OCI-LY3 (cell line): ENCODE results near the gene RHBG.
A peak's percentile ranks its signal among the peaks of the same experiment; 100 is the strongest.

ENCODE experiments used
- H2AFZ ChIP-seq: fragments of 200-600, 300-600 bp; shearing (Covaris generic); 2 replicates; pipeline ENCODE4 v1.6.0; 2014; ENCODE audit warnings: antibody characterized with exemption, low read depth, low read length
- H3K27ac ChIP-seq: fragments of 200-600, 300-600 bp; sonication (generic); 2 replicates; pipeline ENCODE4 v1.5.1; 2014; ENCODE audit warnings: mild to moderate bottlenecking, low read length, moderate library complexity, mixed read lengths
- H3K27me3 ChIP-seq: fragments of 200-600, 300-600 bp; sonication (generic); 2 replicates; pipeline ENCODE4 v1.6.1; 2014; ENCODE audit warnings: low read depth, low read length, mixed read lengths
- H3K36me3 ChIP-seq: fragments of 200-600, 300-600 bp; sonication (generic); replicated peaks from 2 replicates; pipeline ENCODE3; 2014; ENCODE audit warnings: low read depth, low read length, mixed read lengths
- H3K4me1 ChIP-seq: fragments of 300-600, 200-600 bp; sonication (generic); 2 replicates; pipeline ENCODE4 v1.6.1; 2014; ENCODE audit warnings: low read length, mixed read lengths
- H3K4me2 ChIP-seq: fragments of 200-600, 300-600 bp; sonication (generic); 2 replicates; pipeline ENCODE4 v1.6.1; 2014; ENCODE audit warnings: low read length, mixed read lengths
- H3K4me3 ChIP-seq: fragments of 300-600, 200-600 bp; sonication (generic); 2 replicates; pipeline ENCODE4 v1.5.1; 2014; ENCODE audit warnings: antibody characterized with exemption, mild to moderate bottlenecking, low read length, moderate library complexity
- H3K79me2 ChIP-seq: fragments of 300-600, 200-600 bp; shearing (Covaris generic); 2 replicates; pipeline ENCODE4 v1.6.1; 2014; ENCODE audit warnings: mild to moderate bottlenecking, low read length, mixed read lengths
- H3K9ac ChIP-seq: fragments of 300-600, 200-600 bp; shearing (Covaris generic); 2 replicates; pipeline ENCODE4 v1.6.0; 2014; ENCODE audit warnings: mild to moderate bottlenecking, low read length, moderate library complexity
- H3K9me3 ChIP-seq: fragments of 200-600, 300-600 bp; shearing (Covaris generic); 2 replicates; pipeline ENCODE4 v1.6.1; 2014; ENCODE audit warnings: low read length, mixed read lengths; ENCODE audit not compliant: insufficient read depth
- H4K20me1 ChIP-seq: fragments of 200-600, 300-600 bp; sonication (generic); 2 replicates; pipeline ENCODE4 v1.6.1; 2016; ENCODE audit warnings: low read length, mixed read lengths; ENCODE audit not compliant: insufficient read depth
- CTCF ChIP-seq: fragments of 200-600, 300-600 bp; sonication (generic); IDR thresholded peaks from 2 replicates; pipeline ENCODE4 v1.5.1; 2014; ENCODE audit warnings: antibody characterized with exemption, low read length, low read depth
- EZH2phosphoT487 ChIP-seq: fragments of 200-600 bp; shearing (Covaris generic); IDR thresholded peaks from 2 replicates; pipeline ENCODE4 v1.6.1; 2018; ENCODE audit warnings: antibody characterized with exemption, mixed run types, low read depth

The RHBG gene

GRCh38 chr1:156373546-156373945, 4.5 kb downstream of the RHBG start:
- H3K4me1 ChIP-seq: no peaks in the 10 kb centered on the region
- no peaks in the 10 kb centered on the region for H3K36me3 ChIP-seq
- H3K9ac ChIP-seq: no peak overlapping the region
- H3K9me3 ChIP-seq: no peaks in the 10 kb centered on the region
- no peaks in the 10 kb centered on the region for H3K79me2 ChIP-seq
- H3K4me2 ChIP-seq: no peak overlapping the region
- H3K27me3 ChIP-seq: peaks cover 33% of the 10 kb centered on the region
- no peaks in the 10 kb centered on the region for H4K20me1 ChIP-seq
- H2AFZ ChIP-seq: no peak overlapping the region
- TF ChIP-seq CTCF (no peak), EZH2phosphoT487 (no peak)
- no peak overlapping the region for H3K4me3 ChIP-seq
- no peak overlapping the region for H3K27ac ChIP-seq

GRCh38 chr1:156376146-156376545, 7.1 kb downstream of the RHBG start:
- peaks cover 33% of the 10 kb centered on the region for H3K27me3 ChIP-seq
- TF ChIP-seq CTCF: no peak
- no peak for TF ChIP-seq EZH2phosphoT487
- H3K4me2 ChIP-seq: no peak overlapping the region
- no peaks in the 10 kb centered on the region for H3K9me3 ChIP-seq
- no peak overlapping the region for H2AFZ ChIP-seq
- H3K4me1 ChIP-seq: no peaks in the 10 kb centered on the region
- H3K36me3 ChIP-seq: no peaks in the 10 kb centered on the region
- no peak overlapping the region for H3K4me3 ChIP-seq
- no peaks in the 10 kb centered on the region for H4K20me1 ChIP-seq
- no peaks in the 10 kb centered on the region for H3K79me2 ChIP-seq
- no peak overlapping the region for H3K9ac ChIP-seq
- H3K27ac ChIP-seq: no peak overlapping the region

- Histone ChIP-seq H3K4me3 (no peak overlapping the region), H4K20me1 (no peaks in the 10 kb centered on the region), H3K4me1 (no peaks in the 10 kb centered on the region), H2AFZ (0 out of 2 replicates have a peak overlapping the region, but pooled peaks have one; percentile 18), H3K27ac (no peak overlapping the region), H3K79me2 (no peaks in the 10 kb centered on the region), H3K36me3 (no peaks in the 10 kb centered on the region), H3K9ac (no peak overlapping the region), H3K27me3 (peaks cover 26% of the 10 kb centered on the region), H3K9me3 (no peaks in the 10 kb centered on the region), H3K4me2 (no peak overlapping the region)
- TF ChIP-seq EZH2phosphoT487 (no peak), CTCF (no peak)
Measured at GRCh38 chr1:156376958-156377919, 8.2 kb downstream of the RHBG start.

- no peak overlapping the region for H3K4me3 ChIP-seq
- H3K27ac ChIP-seq: no peak overlapping the region
- H4K20me1 ChIP-seq: no peaks in the 10 kb centered on the region
- H2AFZ ChIP-seq: no peak overlapping the region
- H3K27me3 ChIP-seq: peaks cover 13% of the 10 kb centered on the region
- no peak overlapping the region for H3K4me2 ChIP-seq
- H3K36me3 ChIP-seq: no peaks in the 10 kb centered on the region
- TF ChIP-seq EZH2phosphoT487: no peak
- no peak for TF ChIP-seq CTCF
- no peak overlapping the region for H3K9ac ChIP-seq
- no peaks in the 10 kb centered on the region for H3K79me2 ChIP-seq
- peaks cover 3% of the 10 kb centered on the region; the same call in 1 of the 2 replicates for H3K4me1 ChIP-seq
- H3K9me3 ChIP-seq: no peaks in the 10 kb centered on the region
Measured at GRCh38 chr1:156378557-156378956, 9.5 kb downstream of the RHBG start.
